A673 (cell line): ENCODE measurements around the gene CRB2. TPM values are rescaled to one million over a fixed set of nuclear protein-coding genes. Genes with fewer than 3 reads are reported as not detected.

ENCODE experiments used
- BruUV-seq: library from RNA; stranded (reverse); fragments of 400-500 nt; replicated peaks from 2 replicates; lab custom pipeline; 2021; lab: Mats Ljungman, UMichigan
- CTCF ChIA-PET: fragments of 300-600 bp; sonication (Branson Sonifier 250); formaldehyde crosslinking; loops from one replicate; lab custom pipeline; 2022; ENCODE audit warnings: antibody characterized with exemption; lab: Charles Lee
- POLR2A ChIA-PET: fragments of 300-600 bp; sonication (Branson Sonifier 250); formaldehyde crosslinking; loops from one replicate; lab custom pipeline; 2022; ENCODE audit warnings: antibody characterized with exemption; ENCODE audit not compliant: low non-redundant PET; lab: Charles Lee
- DNase-seq: peaks from one replicate; pipeline ENCODE4 v3.0.0-alpha.2; 2015; ENCODE audit warnings: low spot score
- H3K27ac ChIP-seq: fragments of 200-600 bp; sonication (generic); 2 replicates; pipeline ENCODE4 v1.5.1; 2016; ENCODE audit warnings: mixed run types, low read depth, mild to moderate bottlenecking, mixed read lengths, antibody characterized with exemption, low read length; ENCODE audit not compliant: poor library complexity, severe bottlenecking
- H3K27me3 ChIP-seq: fragments of 200-600 bp; sonication (generic); replicated peaks from 2 replicates; pipeline ENCODE4 v1.6.1; 2017; ENCODE audit warnings: mixed run types, low read depth, mild to moderate bottlenecking, mixed read lengths, antibody characterized with exemption, low read length; ENCODE audit not compliant: insufficient read depth, poor library complexity
- H3K36me3 ChIP-seq: fragments of 200-600 bp; sonication (generic); 2 replicates; pipeline ENCODE4 v1.6.1; 2016; ENCODE audit warnings: mixed run types, mild to moderate bottlenecking, mixed read lengths, antibody characterized with exemption, low read length; ENCODE audit not compliant: insufficient read depth, poor library complexity, severe bottlenecking
- H3K4me1 ChIP-seq: fragments of 200-600 bp; sonication (generic); 2 replicates; pipeline ENCODE4 v1.6.1; 2017; ENCODE audit warnings: mixed run types, mild to moderate bottlenecking, mixed read lengths, antibody characterized with exemption, low read length; ENCODE audit not compliant: insufficient read depth, poor library complexity, severe bottlenecking
- H3K4me3 ChIP-seq: fragments of 200-600 bp; sonication (generic); 2 replicates; pipeline ENCODE4 v1.5.1; 2016; ENCODE audit warnings: low read depth, mixed run types, mild to moderate bottlenecking, mixed read lengths, low read length; ENCODE audit not compliant: poor library complexity, severe bottlenecking
- H3K9me3 ChIP-seq: fragments of 200-600 bp; sonication (generic); 2 replicates; pipeline ENCODE4 v1.6.1; 2016; ENCODE audit warnings: mixed run types, low read depth, mild to moderate bottlenecking, mixed read lengths, antibody characterized with exemption, low read length; ENCODE audit not compliant: poor library complexity, severe bottlenecking
- EZH2 ChIP-seq: fragments of 200-600 bp; sonication (generic); IDR thresholded peaks from 2 replicates; pipeline ENCODE4 v1.6.1; 2017; ENCODE audit warnings: borderline replicate concordance, low read depth, mild to moderate bottlenecking, mixed read lengths, antibody characterized with exemption, low read length; ENCODE audit not compliant: poor library complexity, severe bottlenecking
- intact Hi-C: fragments of 100-400 bp; cut with micrococcal nuclease; formaldehyde crosslinking; loops from one replicate; pipeline ENCODE4 v1.10.0; 2022; ENCODE audit not compliant: unreplicated experiment
- total RNA-seq: library from RNA; stranded (reverse); gene quantifications from 2 replicates; pipeline ENCODE4 v1.2.3, GENCODE V29; 2021
- TF ChIP-seq, protein P1 (sequence below): fragments of 300-800, 200-600 bp; sonication (generic); conservative IDR thresholded peaks from 2 replicates; pipeline ENCODE4 v1.5.1; 2017; ENCODE audit warnings: low read depth, mild to moderate bottlenecking, antibody characterized with exemption, low read length, moderate library complexity, mixed read lengths

Gene CRB2
- total RNA-seq, 1 experiment from 2014 or later: 0.47 TPM

DNA sequence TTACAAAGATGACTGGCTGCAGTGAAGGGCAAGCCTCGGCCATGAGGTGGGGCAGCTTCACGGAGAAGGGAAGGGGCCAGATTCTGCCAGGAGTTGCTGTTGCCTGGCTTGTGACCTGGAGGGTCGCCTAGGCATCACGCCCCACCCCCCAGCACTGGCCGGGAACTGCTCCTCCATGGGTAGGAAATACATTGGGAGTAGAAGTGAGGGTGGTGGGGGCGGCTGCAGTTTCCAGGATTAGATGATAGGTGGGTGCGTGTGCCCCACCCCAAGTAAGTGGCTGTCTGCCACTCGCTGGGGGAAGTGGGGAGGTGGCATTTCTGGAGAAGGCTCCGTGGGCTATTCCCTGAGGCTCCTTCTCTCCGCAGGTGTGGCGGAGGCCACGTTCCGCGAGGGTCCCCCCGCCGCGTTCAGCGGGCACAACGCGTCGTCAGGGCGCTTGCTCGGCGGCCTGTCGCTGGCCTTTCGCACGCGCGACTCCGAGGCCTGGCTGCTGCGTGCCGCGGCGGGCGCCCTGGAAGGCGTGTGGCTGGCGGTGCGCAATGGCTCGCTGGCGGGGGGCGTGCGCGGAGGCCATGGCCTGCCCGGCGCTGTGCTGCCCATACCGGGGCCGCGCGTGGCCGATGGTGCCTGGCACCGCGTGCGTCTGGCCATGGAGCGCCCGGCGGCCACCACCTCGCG lies 16.9 kb downstream of the CRB2 start:
- no TSS peak for BruUV-seq
- H3K27ac ChIP-seq: no peak overlapping the region
- no peak overlapping the region for H3K4me3 ChIP-seq
- H3K36me3 ChIP-seq: no peaks in the 10 kb centered on the region
- ChIA-PET POLR2A (no interaction called here), CTCF (no interaction called here)
- no peaks in the 10 kb centered on the region for H3K4me1 ChIP-seq
- no peaks in the 10 kb centered on the region for H3K27me3 ChIP-seq
- TF ChIP-seq EZH2: no peak
- TF ChIP-seq, protein P1, sequence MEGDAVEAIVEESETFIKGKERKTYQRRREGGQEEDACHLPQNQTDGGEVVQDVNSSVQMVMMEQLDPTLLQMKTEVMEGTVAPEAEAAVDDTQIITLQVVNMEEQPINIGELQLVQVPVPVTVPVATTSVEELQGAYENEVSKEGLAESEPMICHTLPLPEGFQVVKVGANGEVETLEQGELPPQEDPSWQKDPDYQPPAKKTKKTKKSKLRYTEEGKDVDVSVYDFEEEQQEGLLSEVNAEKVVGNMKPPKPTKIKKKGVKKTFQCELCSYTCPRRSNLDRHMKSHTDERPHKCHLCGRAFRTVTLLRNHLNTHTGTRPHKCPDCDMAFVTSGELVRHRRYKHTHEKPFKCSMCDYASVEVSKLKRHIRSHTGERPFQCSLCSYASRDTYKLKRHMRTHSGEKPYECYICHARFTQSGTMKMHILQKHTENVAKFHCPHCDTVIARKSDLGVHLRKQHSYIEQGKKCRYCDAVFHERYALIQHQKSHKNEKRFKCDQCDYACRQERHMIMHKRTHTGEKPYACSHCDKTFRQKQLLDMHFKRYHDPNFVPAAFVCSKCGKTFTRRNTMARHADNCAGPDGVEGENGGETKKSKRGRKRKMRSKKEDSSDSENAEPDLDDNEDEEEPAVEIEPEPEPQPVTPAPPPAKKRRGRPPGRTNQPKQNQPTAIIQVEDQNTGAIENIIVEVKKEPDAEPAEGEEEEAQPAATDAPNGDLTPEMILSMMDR: no peak
- no peak for DNase-seq
- intact Hi-C loops: no loop called here
- no peaks in the 10 kb centered on the region for H3K9me3 ChIP-seq

- ChIA-PET POLR2A (no interaction called here), CTCF (no interaction called here)
- no TSS peak for BruUV-seq
- no peaks in the 10 kb centered on the region for H3K27me3 ChIP-seq
- intact Hi-C loops: no loop called here
- no peaks in the 10 kb centered on the region for H3K4me1 ChIP-seq
- no peak overlapping the region for H3K27ac ChIP-seq
- TF ChIP-seq, protein P1: no peak
- no peak for TF ChIP-seq EZH2
- H3K4me3 ChIP-seq: no peak overlapping the region
- no peaks in the 10 kb centered on the region for H3K9me3 ChIP-seq
- no peaks in the 10 kb centered on the region for H3K36me3 ChIP-seq
- no peak for DNase-seq
Measured at GRCh38 chr9:123373447-123373923, 17.5 kb downstream of the CRB2 start.

DNA sequence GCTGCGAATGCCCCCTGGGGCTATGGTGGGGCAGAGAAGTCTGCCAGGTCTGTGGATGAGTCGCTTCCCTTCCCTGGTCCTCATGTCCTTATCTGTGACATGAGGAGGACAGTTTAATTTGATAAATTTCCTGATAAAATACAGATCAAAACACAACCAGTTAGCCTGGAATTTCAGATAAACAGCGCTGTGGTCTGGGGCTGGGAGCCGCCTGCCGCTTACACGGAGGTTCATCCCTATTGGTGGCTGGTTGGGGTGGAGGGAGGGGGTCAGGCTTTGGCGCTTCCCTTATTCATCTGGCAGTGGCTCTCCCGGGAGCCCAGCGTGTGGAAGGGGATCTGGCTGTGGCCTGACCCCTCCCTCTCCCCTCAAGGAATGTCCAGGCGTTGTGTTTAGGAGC lies 17.9 kb downstream of the CRB2 start:
- TF ChIP-seq EZH2: no peak
- TF ChIP-seq, protein P1: no peak
- CTCF ChIA-PET: no interaction called here

More for the DNA sequence above, 17.9 kb downstream of the CRB2 start:
- DNase-seq: no peak
- Histone ChIP-seq H3K27me3 (no peaks in the 10 kb centered on the region), H3K4me1 (no peaks in the 10 kb centered on the region), H3K9me3 (no peaks in the 10 kb centered on the region), H3K4me3 (no peak overlapping the region), H3K27ac (no peak overlapping the region), H3K36me3 (no peaks in the 10 kb centered on the region)
- POLR2A ChIA-PET: no interaction called here
- intact Hi-C loops: no loop called here
- BruUV-seq: no TSS peak
